Lung (tissue), 13 donors: Measurements from ENCODE around the gene INKA1. TPM values are rescaled to one million over a fixed set of nuclear protein-coding genes. Genes with fewer than 3 reads are reported as not detected.

Experiments used
- ATAC-seq: fragments of 200-7000 bp; cut with Tn5 transposase; one replicate; pipeline ENCODE4 v1.9.1; 2020; ENCODE audit warnings: moderate number of reproducible peaks; ENCODE audit not compliant: insufficient read depth, low FRiP score
- DNase-seq, 3 donors: peaks; one replicate each; pipeline ENCODE4 v3.0.0-alpha.2; 2013 to 2017
- H3K27ac ChIP-seq, 2 donors: one replicate each; pipeline ENCODE4 v1.5.1; 2013; ENCODE audit warnings: mild to moderate bottlenecking in 2 of 2, moderate library complexity in 2 of 2, control low read depth in 1 of 2, inconsistent platforms in 1 of 2, low read depth in 1 of 2, low read length in 1 of 2
- H3K27me3 ChIP-seq, 3 donors: one replicate each; pipeline ENCODE4 v1.5.1; 2013; ENCODE audit warnings: low read length in 2 of 3; ENCODE audit not compliant: control insufficient read depth in 3 of 3, insufficient read depth in 3 of 3
- H3K36me3 ChIP-seq, 4 donors: one replicate each; pipeline ENCODE4 v1.5.1; 2013; ENCODE audit warnings: low read length in 4 of 4, mild to moderate bottlenecking in 1 of 4, moderate library complexity in 1 of 4; ENCODE audit not compliant: control insufficient read depth in 4 of 4, insufficient read depth in 4 of 4
- H3K4me1 ChIP-seq, 5 donors: one replicate each; pipeline ENCODE4 v1.5.1; 2013; ENCODE audit warnings: low read length in 5 of 5, mild to moderate bottlenecking in 2 of 5, moderate library complexity in 1 of 5; ENCODE audit not compliant: control insufficient read depth in 5 of 5, insufficient read depth in 5 of 5
- H3K4me3 ChIP-seq: one replicate; pipeline ENCODE4 v1.5.1; 2013; ENCODE audit warnings: mild to moderate bottlenecking, control low read depth, moderate library complexity
- H3K9ac ChIP-seq, 2 donors: one replicate each; pipeline ENCODE4 v1.5.1; 2013; ENCODE audit warnings: low read length in 2 of 2, control low read depth in 1 of 2; ENCODE audit not compliant: insufficient read depth in 1 of 2
- H3K9me3 ChIP-seq, 4 donors: one replicate each; pipeline ENCODE4 v1.5.1; 2013; ENCODE audit warnings: low read length in 3 of 4, mild to moderate bottlenecking in 1 of 4, moderate library complexity in 1 of 4; ENCODE audit not compliant: control insufficient read depth in 4 of 4, insufficient read depth in 3 of 4
- CTCF ChIP-seq: IDR thresholded peaks from 2 replicates; pipeline ENCODE4 v1.5.1; 2012; ENCODE audit warnings: mild to moderate bottlenecking; ENCODE audit errors: control extremely low read depth, extremely low read depth
- WGBS, 2 donors: extraction: QIAGEN DNeasy Blood & Tissue Kit; methylation state at CpG; one replicate each; pipeline ENCODE4 v1.1.7; 2013; 5-methylcytosine and 5-hydroxymethylcytosine counted together
- polyA plus RNA-seq, 2 donors: library from polyadenylated mRNA; stranded (reverse); fragments of 200-250 nt; gene quantifications; one replicate each; pipeline ENCODE4 v1.2.1, GENCODE V29; 2013
- small RNA-seq: library from RNA; depleted of rRNA; stranded (forward); fragments of <200 nt; gene quantifications from one replicate; pipeline ENCODE3, GENCODE V24; 2014; ENCODE audit warnings: low replicate concordance
- total RNA-seq, 2 donors: library from RNA; depleted of rRNA in 1 of 2; stranded (reverse); fragments of >200 nt in 1 of 2; gene quantifications; one replicate each; pipeline ENCODE4 v1.2.1, GENCODE V29; 2014 to 2021
- donor health status: control.
- donor health status: control.
- donor health status: Bipolar disorder and iron deficiency.
- donor health status: healthy.
- donor health status: DM: yes; HTN: yes; CAD: no.

INKA1 gene
- total and polyA plus RNA-seq, 4 donors: 6.1 to 10.8 (median 6.9) TPM

- Histone ChIP-seq H3K9ac (no peak overlapping the region), H3K36me3 (no peaks in the 10 kb centered on the region), H3K9me3 (no peaks in the 10 kb centered on the region), H3K27ac (no peak overlapping the region), H3K4me1 (peaks cover 0 to 3% (median 0%) of the 10 kb centered on the region in 5 donors), H3K4me3 (no peak overlapping the region), H3K27me3 (no peaks in the 10 kb centered on the region)
- TF ChIP-seq CTCF: no peak
- DNase-seq: no peak
- ATAC-seq: no peak
- 85 to 94% methylated on average over 3 of the region's 3 CpGs for WGBS, 2 donors
These were observed 42.6 kb downstream of the INKA1 start for GRCh38 chr3:49845694-49846093.

Small RNA genes lying within 50 kb of the gene (small RNA-seq; reads per million reads assigned to genes)
- not detected for gene COX6CP14

Other genes starting within 250 kb of the INKA1 start
- under 1 TPM; 0.68 to 0.71 TPM for gene BSN, start 248.8 kb upstream of the INKA1 start, total RNA-seq
- under 1 TPM; 0.09 to 0.26 TPM for gene BSN, start 248.8 kb upstream of the INKA1 start, polyA plus RNA-seq
- 100 to 1,000 TPM in 1 of 2 donors, 10 to 100 TPM in 1; 58.4 to 119 TPM for gene APEH, start 128.9 kb upstream of the INKA1 start, total RNA-seq
- 10 to 100 TPM; 25.2 to 80.0 TPM for gene APEH, start 128.9 kb upstream of the INKA1 start, polyA plus RNA-seq
- 10 to 100 TPM; 13.3 to 21.1 TPM for gene MST1, start 113.8 kb upstream of the INKA1 start, total RNA-seq
- 10 to 100 TPM in 1 of 2 donors, 1 to 10 TPM in 1; 8.3 to 27.0 TPM for gene MST1, start 113.8 kb upstream of the INKA1 start, polyA plus RNA-seq
- gene RNF123, start 113.7 kb upstream of the INKA1 start, total RNA-seq: 10 to 100 TPM; 23.5 to 45.0 TPM
- 10 to 100 TPM; 22.2 to 22.6 TPM for gene RNF123, start 113.7 kb upstream of the INKA1 start, polyA plus RNA-seq
- under 1 TPM in 1 of 2 donors, not detected in 1; 0.25 TPM for gene AMIGO3, start 83.6 kb upstream of the INKA1 start, total RNA-seq
- gene AMIGO3, start 83.6 kb upstream of the INKA1 start, polyA plus RNA-seq: under 1 TPM; 0.51 to 0.63 TPM
- 10 to 100 TPM; 10.8 to 81.2 TPM for gene GMPPB, start 79.3 kb upstream of the INKA1 start, total RNA-seq
- gene GMPPB, start 79.3 kb upstream of the INKA1 start, polyA plus RNA-seq: 10 to 100 TPM; 27.5 to 64.8 TPM
- gene IP6K1, start 16.7 kb upstream of the INKA1 start, total RNA-seq: 10 to 100 TPM; 38.7 to 54.9 TPM
- gene IP6K1, start 16.7 kb upstream of the INKA1 start, polyA plus RNA-seq: 10 to 100 TPM; 16.1 to 26.3 TPM
- 10 to 100 TPM in 1 of 2 donors, 1 to 10 TPM in 1; 7.8 to 27.0 TPM for gene CDHR4, start 3.4 kb upstream of the INKA1 start, total RNA-seq
- gene CDHR4, start 3.4 kb upstream of the INKA1 start, polyA plus RNA-seq: 1 to 10 TPM; 6.3 to 9.8 TPM
- 100 to 1,000 TPM in 1 of 2 donors, 10 to 100 TPM in 1; 79.4 to 112 TPM for gene UBA7, start 10.7 kb downstream of the INKA1 start, total RNA-seq
- 10 to 100 TPM; 53.0 to 72.4 TPM for gene UBA7, start 10.7 kb downstream of the INKA1 start, polyA plus RNA-seq
- 1 to 10 TPM; 2.7 to 3.2 TPM for gene TRAIP, start 53.3 kb downstream of the INKA1 start, total RNA-seq
- 1 to 10 TPM; 1.8 to 2.1 TPM for gene TRAIP, start 53.3 kb downstream of the INKA1 start, polyA plus RNA-seq
- gene CAMKV, start 66.6 kb downstream of the INKA1 start, total RNA-seq: under 1 TPM in 1 of 2 donors, not detected in 1; 0.34 TPM
- gene CAMKV, start 66.6 kb downstream of the INKA1 start, polyA plus RNA-seq: not detected
- gene MST1R, start 100.6 kb downstream of the INKA1 start, total RNA-seq: 10 to 100 TPM in 1 of 2 donors, 1 to 10 TPM in 1; 5.6 to 54.8 TPM
- gene MST1R, start 100.6 kb downstream of the INKA1 start, polyA plus RNA-seq: 10 to 100 TPM; 18.6 to 38.8 TPM
- gene MON1A, start 126.5 kb downstream of the INKA1 start, total RNA-seq: 10 to 100 TPM in 1 of 2 donors, 1 to 10 TPM in 1; 7.0 to 12.3 TPM
- 10 to 100 TPM in 1 of 2 donors, 1 to 10 TPM in 1; 8.5 to 10.3 TPM for gene MON1A, start 126.5 kb downstream of the INKA1 start, polyA plus RNA-seq
- 100 to 1,000 TPM in 1 of 2 donors, 10 to 100 TPM in 1; 70.4 to 126 TPM for gene RBM6, start 136.9 kb downstream of the INKA1 start, total RNA-seq
- gene RBM6, start 136.9 kb downstream of the INKA1 start, polyA plus RNA-seq: 10 to 100 TPM; 42.1 to 88.9 TPM